ENCODE measurements around the gene KLHL42. TPM values are rescaled to one million over a fixed set of nuclear protein-coding genes. Genes with fewer than 3 reads are reported as not detected.

The KLHL42 gene
- total and polyA plus RNA-seq, 10 of the 15 experiments (the other 5 are each of a cell fraction or from before 2014, with no cell fraction given) = 2.1 to 18.2 (median 13.1) TPM

- TF ChIP-seq ZNF24 (IDR thresholded peaks at IDR 0.05) (no peak), IKZF1 (conservative IDR thresholded peaks at IDR 0.05) (peak; percentile 45), SMAD1 (IDR thresholded peaks at IDR 0.05; ENCODE audit: low read depth, partially characterized antibody) (no peak), MTA2 (IDR thresholded peaks at IDR 0.05; ENCODE audit: low read depth) (peak; percentile 74; the same call in 1 of the 2 replicates), ATF7 (IDR thresholded peaks at IDR 0.05; ENCODE audit: low read depth) (peak; percentile 58; the same call in 1 of the 2 replicates), EED (IDR thresholded peaks at IDR 0.05; ENCODE audit: low read depth) (peak; percentile 54; the same call in 1 of the 2 replicates), TCF7 (IDR thresholded peaks at IDR 0.05; ENCODE audit: borderline replicate concordance) (peak; percentile 86), HCFC1 (IDR thresholded peaks at IDR 0.05; ENCODE audit: low read length) (no peak)
Observed at GRCh38 chr12:27762757-27763156, 17.3 kb upstream of the KLHL42 start (continued).

GRCh38 chr12:27766587-27766986 lies 13.4 kb upstream of the KLHL42 start:
- DNase-seq (ENCODE audit: low read depth, low spot score) = no peak
- Histone ChIP-seq H3K4me3 (no peak overlapping the region), H3K9me3 (replicated peaks; ENCODE audit: control insufficient read depth, insufficient read depth, low read length) (no peaks in the 10 kb centered on the region), H3K27ac (ENCODE audit: control insufficient read depth, insufficient read depth) (no peak overlapping the region), H2AFZ (ENCODE audit: control insufficient read depth, low read depth, low read length) (no peak overlapping the region), H3K36me3 (ENCODE audit: control insufficient read depth in 2 of 2, insufficient read depth in 2 of 2, low read length in 1 of 2) (no peaks in the 10 kb centered on the region), H4K20me1 (ENCODE audit: control insufficient read depth, insufficient read depth) (no peaks in the 10 kb centered on the region), H3K79me2 (ENCODE audit: control insufficient read depth, insufficient read depth, low read length) (no peaks in the 10 kb centered on the region), H3K27me3 (replicated peaks in 1 of 2; ENCODE audit: control insufficient read depth in 2 of 2, insufficient read depth in 2 of 2, low read length in 1 of 2) (no peaks in the 10 kb centered on the region), H3K4me2 (ENCODE audit: control insufficient read depth, insufficient read depth) (no peak overlapping the region), H3K9ac (ENCODE audit: control insufficient read depth, insufficient read depth, low read length) (no peak overlapping the region), H3K4me1 (ENCODE audit: control insufficient read depth, insufficient read depth, low read length) (peaks cover under 1% of the 10 kb centered on the region; the same call in 1 of the 2 replicates)
- ChIA-PET CTCF (interaction anchor here (0.9 kb wide), 1 partner anchor 11 kb away, joined by 3 read pairs; no protein-coding TSS in a partner anchor), POLR2A (no interaction called here), RAD21 (ENCODE audit: unreplicated experiment) (no interaction called here), SMC1A (ENCODE audit: uncharacterized antibody, unreplicated experiment) (interaction anchor here (1.1 kb wide), 1 partner anchor 95 kb away, joined by 3 read pairs; no protein-coding TSS in a partner anchor)
- FAIRE-seq = no peak
- intact Hi-C loops (cut with micrococcal nuclease; ENCODE audit: unreplicated experiment) = no loop called here
- WGBS (ENCODE audit: insufficient coverage, insufficient replicate concordance, low lambda C conversion rate, missing lambda C conversion rate) = 91% methylated on average over 3 of the region's 3 CpGs
- BruUV-seq (replicated peaks) = no TSS peak
- in situ Hi-C loops (cut with MboI) = no loop called here
- ATAC-seq = no peak
- TF ChIP-seq SUZ12 (IDR thresholded peaks at IDR 0.05; ENCODE audit: unreplicated experiment) = no peak
- TF ChIP-seq HCFC1 (IDR thresholded peaks at IDR 0.05; ENCODE audit: low read length) = no peak
- TF ChIP-seq STAT3 (IDR thresholded peaks at IDR 0.05; ENCODE audit: low read depth, low read length) = no peak
- no peak for TF ChIP-seq CHD2 (IDR thresholded peaks at IDR 0.05; ENCODE audit: borderline replicate concordance, low read depth, low read length)
- no peak for TF ChIP-seq SRF (IDR thresholded peaks at IDR 0.05; ENCODE audit: low read depth in 2 of 2, low read length in 2 of 2)
- no peak for TF ChIP-seq TCF7 (IDR thresholded peaks at IDR 0.05; ENCODE audit: borderline replicate concordance)
- no peak for TF ChIP-seq NRF1 (conservative IDR thresholded peaks at IDR 0.05; ENCODE audit: low read depth, low read length)
- no peak for TF ChIP-seq JUND (IDR thresholded peaks at IDR 0.05; ENCODE audit: low read depth, low read length)
- no peak for TF ChIP-seq CBX5 (IDR thresholded peaks at IDR 0.05; ENCODE audit: low read depth)
- TF ChIP-seq NFYB (IDR thresholded peaks at IDR 0.05; ENCODE audit: insufficient read depth, low read depth, low read length) = no peak
- TF ChIP-seq KDM1A (IDR thresholded peaks at IDR 0.05; ENCODE audit: borderline replicate concordance) = no peak
- TF ChIP-seq IRF3 (IDR thresholded peaks at IDR 0.05) = no peak
- no peak for TF ChIP-seq ZBTB40 (IDR thresholded peaks at IDR 0.05; ENCODE audit: borderline replicate concordance)
- TF ChIP-seq CREM (IDR thresholded peaks at IDR 0.05; ENCODE audit: low read depth) = no peak
- TF ChIP-seq ZNF24 (IDR thresholded peaks at IDR 0.05) = no peak
- no peak for TF ChIP-seq ZNF384 (IDR thresholded peaks at IDR 0.05; ENCODE audit: borderline replicate concordance, low read depth, low read length)
